ENCODE data around the gene EIF6. TPM values are rescaled to one million over a fixed set of nuclear protein-coding genes. Genes with fewer than 3 reads are reported as not detected.

The EIF6 gene
- total and polyA plus RNA-seq, 9 of the 15 experiments (the other 6 are each of a cell fraction or from before 2014, with no cell fraction given): 165 to 832 (median 229) TPM

DNA sequence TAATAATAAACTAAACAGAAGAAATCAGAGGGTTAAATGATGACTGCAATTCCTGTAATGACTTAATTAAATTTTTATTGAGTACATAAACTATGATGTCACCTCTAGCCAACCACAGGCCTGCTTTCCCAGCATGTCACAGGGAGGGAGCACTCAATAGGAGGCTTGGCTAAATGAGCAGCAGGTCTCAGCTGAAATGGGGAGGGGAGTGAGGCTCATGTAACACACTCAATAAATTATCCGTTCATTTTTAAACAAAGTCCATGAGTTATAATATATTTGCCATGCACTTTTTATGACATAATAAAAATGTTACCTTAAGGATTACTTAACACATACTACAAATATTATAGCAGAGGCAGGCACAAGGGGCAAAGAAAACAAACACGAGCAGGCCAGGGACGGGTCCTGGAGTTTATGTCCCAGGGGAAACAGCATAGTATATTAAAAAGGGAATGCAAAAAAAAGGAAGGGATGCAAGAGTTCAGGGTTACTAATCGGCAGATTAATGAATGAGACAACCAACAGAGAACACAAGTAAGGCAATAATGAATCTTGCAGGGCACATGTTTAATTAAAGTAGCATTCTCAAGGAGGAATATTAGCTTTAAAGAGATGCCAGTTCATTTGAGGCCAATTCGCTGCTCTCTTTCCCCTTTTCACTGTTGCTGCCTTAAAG, 34.8 kb upstream of the EIF6 start:
- H3K79me2 ChIP-seq (ENCODE audit: control insufficient read depth, insufficient read depth, low read length): no peaks in the 10 kb centered on the region
- H4K20me1 ChIP-seq (replicated peaks; ENCODE audit: control insufficient read depth, insufficient read depth, low read length): no peaks in the 10 kb centered on the region
- H3K27me3 ChIP-seq (ENCODE audit: control insufficient read depth in 2 of 2, insufficient read depth in 2 of 2, low read length in 2 of 2): no peaks in the 10 kb centered on the region
- WGBS (ENCODE audit: insufficient coverage, low coverage, missing lambda C conversion rate): 82% methylated on average over 5 of the region's 5 CpGs
- no TSS peak for BruUV-seq (replicated peaks)
- H3K36me3 ChIP-seq (ENCODE audit: control insufficient read depth, insufficient read depth, low read length): peaks cover 4% of the 10 kb centered on the region
- H3K4me1 ChIP-seq (replicated peaks in 1 of 2; ENCODE audit: control insufficient read depth in 2 of 2, insufficient read depth in 2 of 2, low read length in 2 of 2): peaks cover 4 to 6% of the 10 kb centered on the region in 2 experiments; a peak in 4 of 5 replicates
- H3K27ac ChIP-seq (ENCODE audit: extremely low read depth, low read depth, low read length): no peak overlapping the region
- H3K4me3 ChIP-seq: no peak overlapping the region
- no peak for TF ChIP-seq FOXA3 (CRISPR knock-in tag; conservative IDR thresholded peaks at IDR 0.05 in 1 of 2, IDR thresholded peaks at IDR 0.05 in 1 of 2)
- ChIA-PET POLR2A (no interaction called here), CTCF (ENCODE audit: low intra/inter-chr PET ratio) (no interaction called here)
- intact Hi-C loops (cut with micrococcal nuclease) (no loop called here), in situ Hi-C loops (cut with MboI) (loop anchor here (25.0 kb wide), 1 partner anchor 118 kb away; the partner anchor contains the start of gene GDF5)
- FAIRE-seq: no peak
- DNase-seq (ENCODE audit: extremely low read depth in 1 of 4, low spot score in 3 of 4): peak in 2 of 4 experiments; percentile 45 to 48
- H3K9me3 ChIP-seq (replicated peaks; ENCODE audit: control insufficient read depth, insufficient read depth, low read depth, low read length): no peaks in the 10 kb centered on the region
- H3K4me2 ChIP-seq (ENCODE audit: insufficient read depth, low read length): no peak overlapping the region
- no peak for ATAC-seq
- H3K9me1 ChIP-seq (ENCODE audit: control insufficient read depth, insufficient read depth, low read length): no peaks in the 10 kb centered on the region
- no peak overlapping the region for H3K9ac ChIP-seq (ENCODE audit: insufficient read depth in 1 of 2, low read depth in 2 of 2, low read length in 2 of 2)
- no peak overlapping the region for H2AFZ ChIP-seq (ENCODE audit: low read depth, low read length)

DNA sequence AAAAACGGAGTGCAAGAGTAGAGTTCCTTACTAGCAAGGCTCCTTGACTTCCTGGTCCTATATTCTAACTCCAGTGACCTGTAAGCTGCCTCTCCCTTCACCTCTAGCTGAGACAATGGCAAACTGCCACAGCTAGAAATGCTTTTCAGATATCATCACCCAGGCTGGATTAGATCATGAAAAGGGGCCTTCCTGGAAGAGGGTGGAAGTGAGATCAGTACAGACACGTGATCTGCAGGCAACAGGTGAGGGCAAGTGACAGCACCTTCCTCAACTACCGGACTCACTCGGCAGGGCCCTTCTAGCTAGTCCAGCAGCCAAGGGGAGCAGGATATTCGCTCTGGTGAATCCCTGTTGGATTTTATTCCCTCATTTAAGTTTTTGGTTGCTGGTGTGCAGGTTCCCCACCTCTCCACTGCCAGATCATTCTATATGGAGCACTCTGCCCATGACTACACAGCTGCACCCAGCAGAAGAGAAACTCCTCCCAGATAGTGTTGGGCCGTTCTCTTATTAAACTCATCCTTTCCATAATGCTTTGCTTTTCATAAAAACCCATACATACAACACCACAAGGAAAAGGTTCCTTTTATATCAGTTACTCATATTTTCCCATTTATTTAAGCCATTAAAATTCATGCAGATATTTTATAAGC, 34.1 kb upstream of the EIF6 start:
- in situ Hi-C loops (cut with MboI): loop anchor here (25.0 kb wide), 1 partner anchor 119 kb away; the partner anchor contains the start of gene GDF5
- H4K20me1 ChIP-seq (replicated peaks; ENCODE audit: control insufficient read depth, insufficient read depth, low read length): no peaks in the 10 kb centered on the region
- no TSS peak for BruUV-seq (replicated peaks)
- 53% methylated on average over 6 of the region's 6 CpGs for WGBS (ENCODE audit: insufficient coverage, low coverage, missing lambda C conversion rate)
- no peak overlapping the region for H3K4me2 ChIP-seq (ENCODE audit: insufficient read depth, low read length)
- no peak overlapping the region for H3K4me3 ChIP-seq
- POLR2A ChIA-PET: interaction anchor here (1.1 kb wide), 1 partner anchor 9 kb away, joined by 4 read pairs; no protein-coding TSS in a partner anchor
- H3K27ac ChIP-seq (ENCODE audit: extremely low read depth, low read depth, low read length): no peak overlapping the region
- FAIRE-seq (peak; percentile 29), DNase-seq (ENCODE audit: extremely low read depth in 1 of 4, low spot score in 3 of 4) (no peak), ATAC-seq (peak; percentile 28; the same call in 1 of the 3 replicates)
- H3K4me1 ChIP-seq (replicated peaks in 1 of 2; ENCODE audit: control insufficient read depth in 2 of 2, insufficient read depth in 2 of 2, low read length in 2 of 2): peaks cover 4 to 6% of the 10 kb centered on the region in 2 experiments; a peak in 4 of 5 replicates
- H3K36me3 ChIP-seq (ENCODE audit: control insufficient read depth, insufficient read depth, low read length): peaks cover 6% of the 10 kb centered on the region
- H3K9ac ChIP-seq (ENCODE audit: insufficient read depth in 1 of 2, low read depth in 2 of 2, low read length in 2 of 2): peak overlapping the region in 1 of 2 experiments; percentile 27; a peak in 1 of 4 replicates
- no peaks in the 10 kb centered on the region for H3K27me3 ChIP-seq (ENCODE audit: control insufficient read depth in 2 of 2, insufficient read depth in 2 of 2, low read length in 2 of 2)
- H3K9me1 ChIP-seq (ENCODE audit: control insufficient read depth, insufficient read depth, low read length): no peaks in the 10 kb centered on the region
- no peak overlapping the region for H2AFZ ChIP-seq (ENCODE audit: low read depth, low read length)
- H3K79me2 ChIP-seq (ENCODE audit: control insufficient read depth, insufficient read depth, low read length): no peaks in the 10 kb centered on the region
- CTCF ChIA-PET (ENCODE audit: low intra/inter-chr PET ratio): interaction anchor here (0.5 kb wide), 1 partner anchor 9 kb away, joined by 5 read pairs; no protein-coding TSS in a partner anchor
- H3K9me3 ChIP-seq (replicated peaks; ENCODE audit: control insufficient read depth, insufficient read depth, low read depth, low read length): no peaks in the 10 kb centered on the region
- intact Hi-C loops (cut with micrococcal nuclease): no loop called here
- TF ChIP-seq JUND (IDR thresholded peaks at IDR 0.05; ENCODE audit: borderline replicate concordance, low read depth, low read length) (peak; percentile 4; the same call in 1 of the 2 replicates), JUND (tag; IDR thresholded peaks at IDR 0.05; ENCODE audit: borderline replicate concordance, low read depth, low read length) (no peak; the same call in 2 of the 3 replicates), SOX6 (IDR thresholded peaks at IDR 0.05) (peak; percentile 34; the same call in 1 of the 2 replicates), ZNF239 (CRISPR knock-in tag; IDR thresholded peaks at IDR 0.05) (no peak)
- TF ChIP-seq, protein P1, sequence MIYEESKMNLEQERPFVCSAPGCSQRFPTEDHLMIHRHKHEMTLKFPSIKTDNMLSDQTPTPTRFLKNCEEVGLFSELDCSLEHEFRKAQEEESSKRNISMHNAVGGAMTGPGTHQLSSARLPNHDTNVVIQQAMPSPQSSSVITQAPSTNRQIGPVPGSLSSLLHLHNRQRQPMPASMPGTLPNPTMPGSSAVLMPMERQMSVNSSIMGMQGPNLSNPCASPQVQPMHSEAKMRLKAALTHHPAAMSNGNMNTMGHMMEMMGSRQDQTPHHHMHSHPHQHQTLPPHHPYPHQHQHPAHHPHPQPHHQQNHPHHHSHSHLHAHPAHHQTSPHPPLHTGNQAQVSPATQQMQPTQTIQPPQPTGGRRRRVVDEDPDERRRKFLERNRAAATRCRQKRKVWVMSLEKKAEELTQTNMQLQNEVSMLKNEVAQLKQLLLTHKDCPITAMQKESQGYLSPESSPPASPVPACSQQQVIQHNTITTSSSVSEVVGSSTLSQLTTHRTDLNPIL (CRISPR knock-in tag; IDR thresholded peaks at IDR 0.05): no peak
- TF ChIP-seq, protein P2, sequence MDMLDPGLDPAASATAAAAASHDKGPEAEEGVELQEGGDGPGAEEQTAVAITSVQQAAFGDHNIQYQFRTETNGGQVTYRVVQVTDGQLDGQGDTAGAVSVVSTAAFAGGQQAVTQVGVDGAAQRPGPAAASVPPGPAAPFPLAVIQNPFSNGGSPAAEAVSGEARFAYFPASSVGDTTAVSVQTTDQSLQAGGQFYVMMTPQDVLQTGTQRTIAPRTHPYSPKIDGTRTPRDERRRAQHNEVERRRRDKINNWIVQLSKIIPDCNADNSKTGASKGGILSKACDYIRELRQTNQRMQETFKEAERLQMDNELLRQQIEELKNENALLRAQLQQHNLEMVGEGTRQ (CRISPR knock-in tag; IDR thresholded peaks at IDR 0.05): peak; percentile 27
- TF ChIP-seq, protein P3, sequence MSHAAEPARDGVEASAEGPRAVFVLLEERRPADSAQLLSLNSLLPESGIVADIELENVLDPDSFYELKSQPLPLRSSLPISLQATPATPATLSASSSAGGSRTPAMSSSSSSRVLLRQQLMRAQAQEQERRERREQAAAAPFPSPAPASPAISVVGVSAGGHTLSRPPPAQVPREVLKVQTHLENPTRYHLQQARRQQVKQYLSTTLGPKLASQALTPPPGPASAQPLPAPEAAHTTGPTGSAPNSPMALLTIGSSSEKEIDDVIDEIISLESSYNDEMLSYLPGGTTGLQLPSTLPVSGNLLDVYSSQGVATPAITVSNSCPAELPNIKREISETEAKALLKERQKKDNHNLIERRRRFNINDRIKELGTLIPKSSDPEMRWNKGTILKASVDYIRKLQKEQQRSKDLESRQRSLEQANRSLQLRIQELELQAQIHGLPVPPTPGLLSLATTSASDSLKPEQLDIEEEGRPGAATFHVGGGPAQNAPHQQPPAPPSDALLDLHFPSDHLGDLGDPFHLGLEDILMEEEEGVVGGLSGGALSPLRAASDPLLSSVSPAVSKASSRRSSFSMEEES (CRISPR knock-in tag; IDR thresholded peaks at IDR 0.05): peak; percentile 33; the same call in 1 of the 2 replicates

All from K562 (cell line).